Activated T-cell treated with anti-CD3 and anti-CD28 coated beads for 24 hours (primary cell): Measurements from ENCODE around the gene DENND4B.
A peak's percentile ranks its signal among the peaks of the same experiment; 100 is the strongest.

Source experiments
- DNase-seq: peaks from one replicate; pipeline ENCODE4 v3.0.0-alpha.2; 2020; ENCODE audit warnings: low read depth

The DENND4B gene

DNA sequence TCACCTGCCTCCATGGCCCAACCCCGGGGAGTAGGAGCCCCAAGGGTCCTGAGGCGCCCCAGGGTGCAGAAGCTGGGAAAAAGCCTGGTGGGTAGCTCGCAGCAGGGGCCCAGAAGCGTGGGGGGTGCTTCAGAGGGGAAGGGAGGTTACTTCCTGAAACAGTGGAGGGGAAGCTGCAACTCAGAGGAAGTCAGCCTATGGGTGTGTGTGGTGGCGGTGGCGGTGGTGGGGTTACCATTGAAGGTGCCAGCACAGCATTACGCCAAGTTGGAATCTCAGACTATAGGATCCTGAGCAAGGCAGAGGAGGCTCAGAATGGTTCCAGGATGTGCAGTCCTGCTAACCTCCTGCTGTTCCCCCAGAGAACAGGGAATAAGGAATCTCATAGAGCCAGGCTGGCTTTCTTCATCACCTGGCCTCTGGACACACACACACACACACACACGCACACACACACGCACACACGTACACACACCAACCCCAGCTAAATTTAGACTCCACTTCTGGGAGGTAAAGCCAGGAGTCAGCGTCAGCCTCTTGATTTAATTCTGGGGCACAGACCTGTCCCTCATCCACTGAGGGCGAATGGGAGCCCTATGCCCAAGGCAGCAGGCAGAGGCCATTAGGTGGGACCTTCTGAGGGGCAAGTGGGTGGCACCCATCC is 1.3 kb downstream of the DENND4B start:
- DNase-seq: peak; percentile 59

- no peak for DNase-seq
These were observed 1.7 kb downstream of the DENND4B start for GRCh38 chr1:153944827-153945117.

DNA sequence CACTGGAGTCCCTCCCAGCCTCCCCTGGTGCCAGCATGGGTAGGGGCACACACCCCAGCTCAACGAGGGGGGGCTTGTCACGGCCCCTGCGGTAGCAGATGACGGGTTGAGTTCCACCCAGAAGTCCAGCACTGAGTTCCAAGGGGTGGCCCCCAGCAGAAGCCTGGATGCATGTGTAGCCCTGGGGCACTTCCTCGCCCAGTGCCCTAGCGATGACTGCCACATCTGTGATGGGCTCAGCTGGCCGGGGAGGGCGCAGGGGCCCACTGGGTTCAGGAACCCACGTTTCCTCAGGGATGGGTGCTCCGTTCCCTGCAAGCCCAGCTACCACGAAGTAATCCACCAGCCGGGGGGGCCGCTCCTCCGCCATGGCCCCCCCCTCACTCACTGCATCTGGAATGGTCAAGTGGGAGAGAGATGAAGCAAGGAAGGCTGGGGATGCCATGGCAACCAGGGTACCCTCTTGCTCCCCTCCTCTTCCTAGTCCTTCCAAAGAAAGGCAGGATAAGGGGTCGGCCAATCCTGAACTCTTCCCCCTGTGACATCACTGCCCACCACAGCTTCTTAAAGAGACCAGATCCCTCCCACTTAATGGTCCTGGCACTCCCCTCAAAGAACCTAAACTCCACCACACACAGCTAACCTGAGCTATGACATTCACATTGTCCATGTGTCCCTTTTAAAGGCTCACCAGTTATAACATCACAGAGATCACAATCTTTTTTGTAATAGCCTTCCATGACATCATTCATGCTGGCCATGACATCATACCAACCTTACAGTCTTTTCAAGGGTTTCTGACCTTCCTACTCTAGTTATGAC is 2.3 kb downstream of the DENND4B start:
- no peak for DNase-seq

DNA sequence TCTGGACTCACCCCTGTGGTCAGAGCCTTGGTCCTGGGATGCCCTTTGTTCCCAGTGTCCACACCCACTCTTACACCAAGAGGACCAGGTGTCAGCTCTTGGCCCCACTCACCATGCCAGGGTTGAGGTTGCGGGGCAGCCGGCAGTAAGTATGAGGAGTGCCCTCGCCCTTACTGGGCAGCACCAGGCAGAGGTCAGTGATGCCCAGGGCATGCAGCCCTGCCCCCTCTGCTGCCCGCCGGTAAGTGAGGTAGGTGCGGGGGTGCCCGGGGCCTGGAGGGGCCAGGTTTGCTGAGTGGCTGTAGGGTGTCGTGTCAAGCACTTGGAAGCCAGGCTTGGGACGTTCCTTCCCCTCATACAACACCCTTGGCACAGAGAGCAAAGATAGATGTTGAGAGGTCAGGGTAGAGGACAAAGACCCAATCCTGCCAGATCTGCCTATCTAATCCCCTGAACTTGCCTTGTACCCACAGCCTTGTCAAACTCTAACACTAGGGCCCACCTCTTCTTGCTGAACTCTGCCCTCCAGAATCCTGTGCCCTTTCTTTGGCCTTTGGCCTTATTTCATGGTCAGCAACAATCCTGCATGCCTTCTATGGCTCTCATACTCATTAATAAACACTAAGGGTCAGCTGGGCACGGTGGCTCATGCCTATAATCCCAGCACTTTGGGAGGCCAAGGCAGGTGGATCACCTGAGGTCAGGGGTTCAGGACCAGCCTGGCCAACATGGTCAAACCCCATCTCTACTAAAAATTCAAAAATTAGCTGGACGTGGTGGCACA is 3.6 kb downstream of the DENND4B start:
- DNase-seq: no peak

DNA sequence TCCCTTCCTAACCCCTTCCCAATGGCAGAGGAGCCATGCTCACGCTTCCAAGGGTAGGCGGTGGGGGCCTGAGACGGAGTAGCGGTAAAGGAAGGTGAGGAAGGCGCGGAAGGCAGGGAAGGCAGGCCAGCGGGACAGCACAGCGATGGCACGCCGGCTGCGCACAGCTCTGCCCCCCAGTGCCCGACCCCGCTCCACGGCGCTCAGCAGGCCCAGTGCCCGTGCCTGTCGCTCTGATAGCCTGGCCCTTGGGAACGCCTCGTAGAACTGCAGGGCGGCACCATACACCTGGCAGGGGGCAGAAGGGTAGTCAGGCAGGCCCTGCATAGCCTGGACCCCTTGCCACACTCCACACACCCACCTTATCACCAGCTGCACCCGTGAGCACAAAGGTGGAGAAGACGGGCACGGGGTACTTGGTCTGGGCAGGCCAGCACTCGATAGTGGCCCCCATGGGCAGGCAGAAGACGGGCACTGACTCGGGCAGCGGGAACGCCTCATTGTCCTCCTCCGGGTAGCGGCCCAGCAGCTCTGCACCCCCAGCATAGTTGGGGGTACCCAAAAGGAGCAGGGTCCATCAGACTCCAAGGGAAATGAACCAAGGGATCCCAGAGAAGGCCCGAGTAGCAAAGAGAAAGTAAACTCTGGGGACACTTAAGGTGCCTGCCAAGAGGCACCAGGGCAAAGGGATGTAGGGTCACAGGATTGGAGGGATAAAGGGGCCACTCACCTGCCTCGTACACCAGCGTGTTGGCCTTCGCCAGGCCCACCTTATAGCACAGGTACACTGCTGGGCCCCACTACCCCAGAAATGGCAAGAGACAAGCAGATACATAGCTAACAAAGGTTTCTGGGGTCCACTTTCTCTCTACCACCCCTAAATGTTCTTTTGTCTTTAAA is 4.4 kb downstream of the DENND4B start:
- DNase-seq: no peak

DNA sequence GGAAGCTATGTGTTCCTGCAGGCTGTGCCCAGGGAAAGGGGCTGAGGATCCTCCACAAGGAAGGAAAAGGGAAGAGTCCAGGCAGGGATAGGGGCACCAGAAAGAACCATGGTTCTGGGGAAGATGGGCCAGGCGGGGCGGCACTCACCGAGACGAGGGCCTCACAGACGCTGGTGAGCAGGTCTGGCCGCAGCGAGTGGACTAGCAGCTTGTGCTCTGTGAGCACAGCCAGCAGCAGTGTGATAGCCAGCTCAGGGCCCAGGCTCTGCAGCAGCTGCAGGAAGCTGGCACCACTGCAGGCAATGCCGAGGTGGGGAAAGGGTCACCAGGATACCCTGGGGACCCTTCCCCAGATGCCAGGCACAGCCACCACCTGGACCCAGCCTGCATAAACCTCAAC is 5.8 kb downstream of the DENND4B start:
- no peak for DNase-seq

DNA sequence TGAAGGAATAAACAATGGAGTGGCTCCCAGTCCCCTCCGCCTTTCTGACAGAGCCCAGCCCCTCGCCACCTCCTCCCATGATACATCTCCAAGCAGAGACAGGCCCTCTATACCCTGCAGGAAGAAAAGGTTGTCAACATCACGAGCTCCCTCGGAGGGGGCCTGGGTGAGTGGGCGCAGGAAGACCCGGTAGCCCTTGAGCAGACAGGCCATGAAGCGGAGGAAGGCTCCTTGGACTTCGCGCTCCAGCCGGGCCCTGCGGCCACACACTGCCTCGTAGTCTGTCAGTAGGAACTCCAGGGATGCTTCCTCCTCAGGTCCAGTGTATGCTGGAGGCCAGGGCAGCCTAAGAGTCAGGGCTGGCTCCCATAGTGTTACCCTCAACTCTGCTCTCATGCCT is 7.0 kb downstream of the DENND4B start:
- no peak for DNase-seq

GRCh38 chr1:153938996-153939395 is 7.5 kb downstream of the DENND4B start:
- DNase-seq: no peak

GRCh38 chr1:153937331-153937730 is 9.2 kb downstream of the DENND4B start:
- DNase-seq: no peak

GRCh38 chr1:153936011-153936802 is 10.3 kb downstream of the DENND4B start:
- no peak for DNase-seq

DNA sequence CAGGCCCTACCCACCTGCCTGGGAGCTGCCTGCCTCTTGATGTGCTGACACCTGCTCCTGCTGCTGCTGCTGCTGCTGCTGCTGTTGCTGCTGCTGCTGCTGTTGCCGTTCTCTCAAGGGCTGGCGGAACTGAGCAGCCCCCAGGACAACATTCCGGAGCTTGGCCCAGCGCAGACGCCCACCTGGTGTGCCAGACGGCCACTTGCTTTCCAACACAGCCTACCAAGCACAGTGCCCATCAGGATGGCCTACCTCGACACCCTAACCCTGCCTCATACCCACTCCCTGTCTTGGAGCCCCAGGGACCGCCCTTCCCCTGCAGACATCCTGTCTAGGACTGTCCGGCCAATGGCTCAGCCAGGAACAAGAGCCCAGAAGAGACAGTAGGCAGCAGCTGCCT is 11.8 kb downstream of the DENND4B start:
- DNase-seq: no peak

- no peak for DNase-seq
These were observed 12.6 kb downstream of the DENND4B start for GRCh38 chr1:153933955-153934354.

DNA sequence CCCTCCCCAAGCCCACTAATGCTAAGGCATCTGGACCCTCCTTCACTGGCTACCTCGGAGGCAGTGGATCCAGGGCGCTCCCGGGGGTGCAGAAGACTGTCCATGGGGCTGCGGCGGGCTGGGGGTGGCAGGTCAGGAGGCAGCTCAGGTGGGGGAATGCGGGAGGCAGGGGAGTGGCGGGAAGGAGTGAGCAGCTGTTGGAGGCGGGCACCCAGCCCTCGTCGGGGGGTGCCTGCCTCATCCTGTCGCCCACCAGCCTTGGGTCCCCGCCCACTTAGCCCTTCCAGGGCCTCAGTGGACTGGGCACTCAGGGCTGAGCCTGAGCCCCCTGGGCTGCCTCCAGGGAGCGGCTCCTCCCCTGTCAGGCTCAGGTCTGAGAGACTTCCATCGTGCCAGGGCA is 13.1 kb downstream of the DENND4B start:
- DNase-seq: no peak

DNA sequence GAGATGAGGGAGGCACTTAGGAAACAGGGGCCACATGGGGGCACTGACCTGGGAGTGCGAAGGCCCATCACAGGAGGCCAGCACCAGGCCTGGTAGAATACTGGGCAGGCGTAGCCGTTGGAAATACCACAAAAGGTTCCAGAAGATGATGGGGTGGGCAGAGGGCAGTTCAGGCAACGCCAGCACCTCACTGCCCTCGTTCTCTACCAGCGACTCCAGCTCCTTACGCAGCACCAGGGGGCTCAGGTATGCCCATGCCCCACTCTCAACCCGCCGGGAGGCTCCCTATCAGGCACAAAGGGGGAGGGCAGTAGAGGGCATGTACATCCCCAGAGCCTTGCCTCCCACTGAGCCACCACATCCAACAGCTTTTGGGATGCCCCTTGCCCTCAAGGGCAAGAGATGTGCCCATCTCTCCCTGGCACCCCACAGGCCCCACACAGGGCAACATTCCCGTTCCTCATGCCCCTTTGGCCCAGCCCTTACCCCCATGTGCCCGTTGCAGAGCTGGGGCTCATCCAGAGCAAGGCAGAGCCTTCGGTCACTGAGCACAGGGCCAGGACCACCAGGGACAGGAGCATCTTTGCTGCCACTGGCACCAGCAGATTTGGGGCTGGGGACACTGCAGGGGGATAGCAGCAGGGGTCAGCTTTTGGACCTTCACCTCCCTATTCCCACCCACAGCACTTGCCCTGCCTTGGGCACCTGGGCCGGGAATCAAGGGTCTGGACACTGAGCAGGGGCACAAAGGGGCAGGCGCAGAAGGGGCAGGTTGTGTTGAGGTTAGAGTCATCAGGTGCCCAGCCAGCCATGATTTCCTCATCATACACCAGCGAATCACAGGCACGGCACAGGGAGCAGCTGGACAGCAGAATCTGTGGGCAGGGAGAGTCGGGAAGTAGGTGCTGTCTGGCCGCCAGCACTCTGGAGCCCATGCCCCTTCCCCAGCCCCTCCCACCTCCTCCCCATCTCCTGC is 14.1 kb downstream of the DENND4B start:
- no peak for DNase-seq

DNA sequence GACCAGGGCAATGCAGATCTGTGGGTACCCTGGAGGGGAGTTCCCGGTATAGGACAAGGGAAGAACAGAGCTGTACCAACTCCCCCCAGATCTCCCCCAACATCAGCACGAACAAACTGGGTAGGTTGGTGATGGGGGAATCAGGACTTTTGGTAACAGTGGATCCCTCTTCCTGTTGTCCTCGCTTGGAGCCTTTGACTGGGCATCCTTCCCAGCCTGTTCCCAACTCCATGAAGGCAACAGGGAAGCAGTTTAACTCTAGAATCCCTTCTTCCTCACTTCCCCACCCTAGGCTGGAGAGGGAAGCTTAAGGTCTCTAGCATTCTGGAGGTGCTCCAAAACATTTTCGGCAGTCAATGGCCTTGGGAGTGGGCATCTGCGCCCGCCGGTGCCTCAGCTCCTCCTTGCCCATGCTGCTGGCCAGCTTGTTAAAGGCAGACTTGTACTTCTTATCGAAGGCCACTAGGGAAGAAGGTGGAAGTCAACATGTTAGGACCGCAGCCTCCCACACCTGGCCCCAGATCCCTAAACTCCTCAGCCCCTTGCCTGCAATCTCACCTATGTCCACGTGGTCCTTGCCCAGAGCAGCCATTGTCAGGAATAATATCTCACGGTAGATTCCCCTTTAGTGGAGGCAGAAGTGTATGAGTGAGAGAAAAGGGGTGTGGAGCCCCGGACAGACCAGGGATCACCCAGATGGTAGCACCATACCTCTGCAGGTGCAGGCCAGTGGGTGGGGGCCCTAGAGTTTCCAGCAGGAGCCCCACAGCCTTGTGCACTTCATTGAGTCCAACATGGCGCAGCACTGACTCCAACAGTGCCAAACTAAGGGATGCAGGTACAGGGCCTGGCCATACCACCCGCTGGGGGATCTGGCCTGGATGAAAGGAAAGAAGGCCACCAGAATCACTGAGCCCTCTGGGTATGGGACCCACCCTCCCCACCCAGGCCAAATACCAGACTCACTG is 16.3 kb downstream of the DENND4B start:
- no peak for DNase-seq

DNA sequence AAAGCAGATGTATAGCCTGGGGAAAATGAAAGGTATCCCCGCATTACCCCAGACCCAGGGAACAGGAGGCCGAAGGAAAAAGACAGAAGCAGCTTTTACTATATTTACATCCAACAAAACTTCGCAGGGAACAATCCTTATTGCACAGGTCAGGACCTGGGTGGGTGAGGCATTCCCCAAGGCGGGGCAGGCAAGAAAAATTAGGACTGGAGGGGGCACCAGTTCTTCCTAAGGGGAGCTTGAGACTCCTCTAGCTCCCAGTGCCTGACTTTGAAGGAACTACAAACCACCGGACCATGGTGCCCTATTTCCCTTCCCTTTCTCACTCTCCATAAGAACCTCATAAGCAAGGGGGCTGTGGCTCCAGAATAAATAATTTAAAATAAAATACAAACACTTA is 17.1 kb downstream of the DENND4B start:
- no peak for DNase-seq

- no peak for DNase-seq
These were observed 17.7 kb downstream of the DENND4B start for GRCh38 chr1:153928791-153929341.

DNA sequence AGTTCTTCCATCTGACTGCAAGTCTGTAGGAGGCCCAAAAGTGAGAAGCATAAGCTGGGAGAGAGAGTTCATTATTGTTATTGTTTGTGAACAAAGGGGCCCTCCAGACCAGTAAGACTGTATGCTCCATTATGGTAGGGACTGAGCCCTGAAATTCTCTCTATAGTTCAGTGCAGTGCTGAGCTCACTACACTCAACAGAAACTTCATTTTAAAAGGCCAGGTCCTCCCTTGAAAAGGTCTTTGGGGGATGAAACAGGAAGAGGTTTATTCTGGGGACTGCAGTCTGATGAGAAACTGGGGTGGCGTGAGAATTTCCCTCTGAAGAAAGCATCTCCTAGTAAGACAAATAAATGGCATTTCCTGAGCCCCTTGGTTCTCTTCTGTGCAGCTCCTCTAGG is 18.3 kb downstream of the DENND4B start:
- DNase-seq: no peak

GRCh38 chr1:153926405-153926804 is 20.1 kb downstream of the DENND4B start:
- DNase-seq: no peak
